T-helper 1 cell treated with Interleukin-12 subunit alpha and Interleukin-12 subunit beta and Interleukin-4 antibody, amounts not matched to agents 30 μg/mL and 1 μg/mL, for 36 hours (primary cell): ENCODE measurements around the gene TTC33.
"Not testable (repeated sequence)": the region's sequence is repeated elsewhere in the genome, so short reads cannot be mapped to it uniquely, and the experiment has no call there.

Experiments used
- H3K27ac Mint-ChIP-seq: one replicate; pipeline ENCODE4 v1.8.0; 2021; ENCODE audit warnings: mild to moderate bottlenecking, mixed read lengths
- H3K27me3 Mint-ChIP-seq: one replicate; pipeline ENCODE4 v1.8.0; 2021; ENCODE audit warnings: low read depth, mixed read lengths
- H3K36me3 Mint-ChIP-seq: one replicate; pipeline ENCODE4 v1.8.0; 2021; ENCODE audit warnings: low read depth, mixed read lengths
- H3K4me1 Mint-ChIP-seq: one replicate; pipeline ENCODE4 v1.8.0; 2021; ENCODE audit warnings: low read depth, mixed read lengths
- H3K4me3 Mint-ChIP-seq: one replicate; pipeline ENCODE4 v1.8.0; 2021; ENCODE audit warnings: mild to moderate bottlenecking, moderate library complexity, mixed read lengths
- H3K9me3 Mint-ChIP-seq: one replicate; pipeline ENCODE4 v1.8.0; 2021; ENCODE audit warnings: mixed read lengths

Gene TTC33

DNA sequence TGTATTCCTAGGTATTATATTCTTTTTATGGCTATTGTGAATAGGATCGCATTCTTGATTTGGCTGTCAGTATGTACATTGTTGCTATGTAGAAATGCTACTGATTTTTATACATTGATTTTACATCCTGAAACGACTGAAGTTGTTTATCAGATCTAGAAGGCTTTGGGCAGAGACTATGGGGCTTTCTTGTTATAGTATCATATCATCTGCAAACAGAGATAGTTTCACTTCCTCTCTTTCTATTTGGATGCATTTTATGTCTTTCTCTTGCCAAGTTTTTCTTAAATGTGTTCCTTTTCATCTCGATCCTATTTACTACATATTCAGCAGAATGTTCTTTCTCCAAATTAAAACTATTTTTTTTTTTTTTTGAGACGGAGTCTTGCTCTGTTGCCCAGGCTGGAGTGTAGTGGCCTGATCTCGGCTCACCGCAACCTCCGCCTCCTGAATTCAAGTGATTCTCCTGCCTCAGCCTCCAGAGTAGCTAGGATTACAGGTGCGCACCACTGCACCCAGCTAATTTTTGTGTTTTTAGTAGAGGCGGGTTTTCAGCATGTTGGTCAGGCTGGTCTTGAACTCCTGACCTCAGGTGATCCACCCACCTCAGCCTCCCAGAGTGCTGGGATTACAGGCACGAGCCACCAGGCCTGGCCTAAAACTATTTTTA, 163.9 kb downstream of the TTC33 start:
- H3K27me3 Mint-ChIP-seq, H3K36me3 Mint-ChIP-seq, H3K9me3 Mint-ChIP-seq: not testable (repeated sequence)
- H3K4me1 Mint-ChIP-seq = peaks cover 12% of the 10 kb centered on the region
- peak overlapping the region; percentile 38 for H3K4me3 Mint-ChIP-seq
- peak overlapping the region; percentile 65 for H3K27ac Mint-ChIP-seq

DNA sequence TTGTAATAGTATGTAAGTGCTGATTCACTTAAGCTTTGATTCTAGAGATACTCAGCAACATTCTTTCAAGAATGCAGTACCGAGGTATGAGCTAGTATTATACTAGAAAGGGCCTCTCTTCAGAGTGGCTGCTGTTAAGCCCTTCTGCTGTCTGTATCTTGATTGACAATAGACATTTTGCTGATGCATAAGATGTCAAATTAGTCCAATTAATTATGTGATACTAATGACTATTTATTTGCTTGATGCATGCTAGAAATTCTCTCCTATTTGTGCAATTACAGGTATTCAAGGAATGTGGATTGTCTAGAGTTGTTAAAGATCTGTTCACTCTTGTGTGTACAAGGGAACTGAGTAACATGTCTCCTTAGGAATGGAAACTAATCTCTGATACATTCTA, 168.4 kb downstream of the TTC33 start:
- H3K4me3 Mint-ChIP-seq = no peak overlapping the region
- no peaks in the 10 kb centered on the region for H3K27me3 Mint-ChIP-seq
- H3K4me1 Mint-ChIP-seq = peaks cover 10% of the 10 kb centered on the region
- no peak overlapping the region for H3K27ac Mint-ChIP-seq
- peaks cover 8% of the 10 kb centered on the region for H3K9me3 Mint-ChIP-seq
- H3K36me3 Mint-ChIP-seq = peaks cover 5% of the 10 kb centered on the region

DNA sequence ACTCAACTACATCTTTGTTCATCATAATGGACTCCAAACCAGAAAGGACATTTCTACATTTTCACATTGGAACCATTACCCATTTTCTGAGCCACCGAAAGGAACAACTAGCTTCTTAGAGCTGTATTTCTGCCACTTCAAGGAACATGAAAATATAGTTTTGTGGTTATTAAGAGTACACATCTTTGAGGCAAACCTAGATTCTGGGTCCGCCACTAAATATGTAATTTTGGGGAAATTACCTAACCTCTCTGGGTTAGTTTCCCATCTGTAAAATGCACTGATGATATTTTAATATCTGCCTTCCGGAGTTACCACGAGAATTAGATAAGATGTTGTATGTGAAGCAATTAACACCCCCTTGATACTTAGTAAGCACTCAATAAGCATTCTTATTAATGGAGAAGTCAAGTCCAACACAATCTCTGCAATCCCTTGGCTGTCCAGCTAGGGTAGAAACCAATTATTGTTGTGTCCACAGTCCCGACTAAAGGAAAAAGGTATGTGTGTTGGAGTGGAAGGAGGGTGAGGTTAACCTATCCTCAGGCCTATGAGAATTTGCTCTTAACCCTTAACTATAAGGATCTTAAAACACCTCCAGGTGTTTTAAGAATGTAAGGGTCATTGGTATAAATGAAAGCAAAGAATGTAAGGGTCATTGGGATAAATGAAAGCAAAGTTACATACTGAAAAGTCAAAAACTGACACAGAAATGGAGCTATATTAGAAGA, 170.1 kb downstream of the TTC33 start:
- Mint-ChIP-seq H3K9me3 (peaks cover 8% of the 10 kb centered on the region), H3K4me3 (no peak overlapping the region), H3K36me3 (peaks cover 4% of the 10 kb centered on the region), H3K27me3 (no peaks in the 10 kb centered on the region), H3K4me1 (peaks cover 3% of the 10 kb centered on the region), H3K27ac (no peak overlapping the region)

DNA sequence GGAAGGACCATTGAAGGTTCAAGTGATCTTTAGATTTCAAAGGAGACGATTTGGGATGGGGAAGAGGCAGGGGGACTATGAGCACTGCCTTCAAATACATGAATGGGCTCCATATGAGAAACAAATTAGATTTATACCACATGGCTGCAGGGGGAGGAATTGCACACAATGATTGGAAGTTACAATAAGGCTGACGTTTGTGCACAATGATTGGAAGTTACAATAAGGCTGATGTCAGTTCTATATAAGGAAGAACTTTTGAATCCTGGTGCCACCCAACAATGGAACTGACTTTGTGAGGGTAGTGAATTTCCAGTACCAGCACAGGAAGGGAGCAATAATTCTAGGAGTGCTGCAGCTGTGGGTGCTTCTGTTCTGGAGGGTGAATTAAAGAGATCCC, 171.7 kb downstream of the TTC33 start:
- Mint-ChIP-seq H3K9me3 (peaks cover 3% of the 10 kb centered on the region), H3K36me3 (peaks cover 2% of the 10 kb centered on the region), H3K27me3 (no peaks in the 10 kb centered on the region), H3K27ac (no peak overlapping the region), H3K4me3 (no peak overlapping the region), H3K4me1 (peaks cover 17% of the 10 kb centered on the region)

DNA sequence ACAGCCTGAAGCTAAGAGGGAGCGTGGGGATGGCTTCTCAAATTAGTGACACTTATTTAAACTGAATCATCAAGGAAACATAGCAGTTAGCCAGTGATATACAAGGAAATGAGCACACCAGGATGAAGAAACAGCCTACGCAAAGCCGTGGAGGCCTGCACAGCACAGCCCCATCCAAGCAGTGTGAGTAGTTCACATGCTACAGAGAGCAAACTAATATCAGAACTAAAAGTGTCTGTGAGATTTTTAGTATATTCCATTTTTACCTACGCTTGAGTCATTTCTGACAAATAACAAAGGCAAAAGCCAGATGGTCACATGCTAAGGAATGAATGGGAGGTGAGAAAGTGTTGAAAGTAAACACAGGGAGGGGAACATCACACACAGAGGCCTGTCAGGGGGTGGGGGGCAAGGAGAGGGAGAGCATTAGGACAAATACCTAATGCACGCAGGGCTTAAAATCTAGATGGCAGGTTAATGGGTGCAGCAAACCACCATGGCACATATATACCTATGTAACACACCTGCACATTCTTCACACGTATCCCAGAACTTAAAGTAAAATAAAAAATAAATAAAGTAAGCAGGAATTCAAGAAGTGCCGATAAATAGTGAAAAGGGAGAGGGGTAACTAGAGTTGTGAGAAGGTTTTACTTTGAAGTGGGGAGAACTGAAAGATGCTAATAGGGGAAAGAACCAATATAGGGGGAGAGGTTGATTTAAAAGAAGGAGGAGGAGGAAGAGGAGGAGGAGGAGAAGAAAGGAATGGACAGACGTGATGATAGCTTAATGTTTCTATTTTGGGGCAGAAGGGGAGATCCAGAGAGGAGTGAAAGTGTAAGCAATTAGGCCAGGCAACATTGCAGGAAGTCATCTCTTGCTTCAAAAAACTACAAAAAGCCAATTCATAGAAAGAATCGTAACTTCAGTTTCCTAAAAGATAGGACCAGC, 177.0 kb downstream of the TTC33 start:
- Mint-ChIP-seq H3K27ac (peak overlapping the region; percentile 79), H3K9me3 (no peaks in the 10 kb centered on the region), H3K36me3 (peaks cover under 1% of the 10 kb centered on the region), H3K27me3 (no peaks in the 10 kb centered on the region), H3K4me1 (peaks cover 32% of the 10 kb centered on the region), H3K4me3 (peak overlapping the region; percentile 61)

DNA sequence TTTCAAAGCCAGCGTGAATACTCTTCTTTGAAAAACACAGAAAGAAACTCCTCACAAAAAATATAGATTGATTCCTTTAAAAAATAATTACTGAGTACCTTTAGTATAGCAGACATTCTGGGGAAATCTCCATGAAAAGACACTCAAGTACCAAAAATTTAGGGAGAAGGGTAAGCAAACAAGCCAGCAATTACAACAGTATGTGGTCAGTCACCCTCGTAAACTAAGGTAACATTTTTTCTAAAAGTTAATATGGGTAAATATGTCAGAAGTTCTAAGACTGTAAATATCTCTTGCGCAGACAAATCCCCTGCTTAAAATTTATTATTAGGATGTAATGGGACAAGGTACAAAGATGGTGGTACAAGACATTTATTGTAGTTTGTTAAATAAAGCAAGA, 178.0 kb downstream of the TTC33 start:
- H3K27ac Mint-ChIP-seq = peak overlapping the region; percentile 28
- H3K27me3 Mint-ChIP-seq = no peaks in the 10 kb centered on the region
- no peak overlapping the region for H3K4me3 Mint-ChIP-seq
- no peaks in the 10 kb centered on the region for H3K9me3 Mint-ChIP-seq
- peaks cover 32% of the 10 kb centered on the region for H3K4me1 Mint-ChIP-seq
- no peaks in the 10 kb centered on the region for H3K36me3 Mint-ChIP-seq

DNA sequence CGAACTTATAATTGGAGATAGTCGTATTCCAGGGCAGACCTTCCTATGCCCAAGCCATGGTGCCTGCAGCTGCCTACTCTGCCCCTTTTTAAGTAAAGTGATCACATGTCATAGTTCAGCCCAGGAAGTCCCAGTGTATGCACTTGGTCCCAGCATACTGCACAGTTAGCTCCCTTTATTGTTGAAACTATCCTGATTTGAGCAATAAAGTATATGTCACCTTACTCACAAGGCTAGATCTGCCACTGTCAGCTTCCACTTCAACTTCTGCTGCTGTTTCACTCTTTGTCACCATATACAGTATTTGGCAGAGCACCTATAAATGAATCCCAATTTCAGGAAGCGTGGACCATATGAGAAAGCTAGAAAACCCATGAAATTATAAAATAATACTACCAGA, 179.8 kb downstream of the TTC33 start:
- Mint-ChIP-seq H3K9me3 (peaks cover 1% of the 10 kb centered on the region), H3K27ac (no peak overlapping the region), H3K4me1 (peaks cover 29% of the 10 kb centered on the region), H3K4me3 (no peak overlapping the region), H3K27me3 (no peaks in the 10 kb centered on the region), H3K36me3 (no peaks in the 10 kb centered on the region)

DNA sequence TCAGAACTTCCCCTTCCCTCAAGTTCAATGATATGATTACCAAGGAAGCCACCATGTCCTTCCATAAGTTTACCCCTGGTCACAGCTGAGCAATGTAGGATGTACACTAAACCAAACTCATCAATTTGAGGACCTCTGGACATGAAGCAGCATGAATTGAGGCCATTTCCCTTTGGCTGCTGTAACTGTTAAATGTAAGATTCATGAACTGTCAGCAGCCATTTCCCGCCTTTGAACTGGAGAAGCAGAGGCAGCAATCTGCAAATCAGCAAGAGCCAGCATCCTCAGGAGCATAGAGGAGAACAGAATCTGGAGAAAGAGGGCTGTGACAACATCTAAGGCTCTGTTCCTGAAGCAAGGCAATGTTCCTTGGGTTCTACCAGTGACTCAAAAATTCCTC, 180.3 kb downstream of the TTC33 start:
- H3K27me3 Mint-ChIP-seq = no peaks in the 10 kb centered on the region
- peaks cover 3% of the 10 kb centered on the region for H3K9me3 Mint-ChIP-seq
- H3K27ac Mint-ChIP-seq = no peak overlapping the region
- no peaks in the 10 kb centered on the region for H3K36me3 Mint-ChIP-seq
- peaks cover 30% of the 10 kb centered on the region for H3K4me1 Mint-ChIP-seq
- no peak overlapping the region for H3K4me3 Mint-ChIP-seq

DNA sequence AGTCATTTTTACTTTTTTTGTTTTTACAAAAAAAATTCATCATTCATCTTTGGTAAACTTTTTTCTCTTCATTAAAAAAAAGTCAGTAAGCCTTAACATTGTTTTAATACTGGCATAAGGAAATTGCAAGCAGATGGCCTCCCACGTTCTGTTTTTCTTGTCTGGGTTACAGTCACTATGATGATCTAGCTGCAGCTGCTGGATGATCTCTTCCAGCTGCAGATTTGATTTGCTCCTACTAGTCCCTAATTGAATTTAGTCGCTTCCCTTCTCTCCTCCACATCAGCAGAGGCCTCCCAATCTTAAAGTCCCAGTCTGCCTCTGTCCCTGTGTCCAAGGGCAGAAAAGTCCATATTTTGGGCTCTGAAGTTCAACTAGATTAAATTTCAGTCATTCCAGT, 182.8 kb downstream of the TTC33 start:
- Mint-ChIP-seq H3K4me1 (peaks cover 21% of the 10 kb centered on the region), H3K4me3 (no peak overlapping the region), H3K36me3 (no peaks in the 10 kb centered on the region), H3K27ac (no peak overlapping the region), H3K27me3 (no peaks in the 10 kb centered on the region), H3K9me3 (peaks cover 3% of the 10 kb centered on the region)

DNA sequence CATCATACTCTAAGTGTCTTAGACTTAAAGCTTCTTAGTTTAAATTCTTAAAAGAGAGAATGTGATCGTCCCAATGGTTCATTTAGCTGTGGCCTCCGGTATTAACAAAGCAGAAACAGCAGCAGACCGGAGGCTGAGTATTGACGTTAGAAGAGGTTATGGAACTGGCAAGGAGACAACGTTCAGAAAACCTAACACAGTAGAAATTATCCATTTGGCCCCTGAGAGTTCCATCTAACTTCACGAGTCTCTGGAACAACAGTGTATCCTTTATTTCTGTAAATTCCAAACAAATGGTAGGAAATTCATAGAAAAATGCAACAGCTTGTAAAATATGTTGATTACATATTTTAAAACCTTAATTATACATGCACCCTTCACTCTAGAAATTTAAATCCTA, 183.4 kb downstream of the TTC33 start:
- H3K9me3 Mint-ChIP-seq = peaks cover 3% of the 10 kb centered on the region
- H3K4me3 Mint-ChIP-seq = no peak overlapping the region
- no peaks in the 10 kb centered on the region for H3K36me3 Mint-ChIP-seq
- H3K4me1 Mint-ChIP-seq = peaks cover 19% of the 10 kb centered on the region
- H3K27me3 Mint-ChIP-seq = no peaks in the 10 kb centered on the region
- no peak overlapping the region for H3K27ac Mint-ChIP-seq

DNA sequence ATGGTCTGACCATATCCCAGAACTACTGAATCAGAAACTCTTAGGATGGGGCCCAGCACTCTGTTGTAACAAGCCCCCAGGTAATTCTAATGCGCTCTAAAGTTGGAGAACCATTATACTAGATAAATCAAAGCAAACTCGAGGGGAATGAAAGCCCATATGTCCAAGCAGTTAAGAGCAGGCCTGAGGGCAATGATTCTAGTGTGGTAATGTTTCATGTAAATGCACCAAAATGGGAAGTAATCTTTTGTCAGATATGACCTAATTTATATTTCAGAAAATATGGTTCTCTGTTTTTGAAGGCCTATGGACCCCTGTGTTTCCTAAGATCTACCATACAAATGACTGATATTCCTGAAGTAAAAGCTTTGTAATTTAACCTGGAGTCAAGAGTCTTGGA, 184.0 kb downstream of the TTC33 start:
- Mint-ChIP-seq H3K9me3 (peaks cover 3% of the 10 kb centered on the region), H3K27me3 (no peaks in the 10 kb centered on the region), H3K4me1 (peaks cover 19% of the 10 kb centered on the region), H3K36me3 (no peaks in the 10 kb centered on the region), H3K27ac (no peak overlapping the region), H3K4me3 (no peak overlapping the region)

DNA sequence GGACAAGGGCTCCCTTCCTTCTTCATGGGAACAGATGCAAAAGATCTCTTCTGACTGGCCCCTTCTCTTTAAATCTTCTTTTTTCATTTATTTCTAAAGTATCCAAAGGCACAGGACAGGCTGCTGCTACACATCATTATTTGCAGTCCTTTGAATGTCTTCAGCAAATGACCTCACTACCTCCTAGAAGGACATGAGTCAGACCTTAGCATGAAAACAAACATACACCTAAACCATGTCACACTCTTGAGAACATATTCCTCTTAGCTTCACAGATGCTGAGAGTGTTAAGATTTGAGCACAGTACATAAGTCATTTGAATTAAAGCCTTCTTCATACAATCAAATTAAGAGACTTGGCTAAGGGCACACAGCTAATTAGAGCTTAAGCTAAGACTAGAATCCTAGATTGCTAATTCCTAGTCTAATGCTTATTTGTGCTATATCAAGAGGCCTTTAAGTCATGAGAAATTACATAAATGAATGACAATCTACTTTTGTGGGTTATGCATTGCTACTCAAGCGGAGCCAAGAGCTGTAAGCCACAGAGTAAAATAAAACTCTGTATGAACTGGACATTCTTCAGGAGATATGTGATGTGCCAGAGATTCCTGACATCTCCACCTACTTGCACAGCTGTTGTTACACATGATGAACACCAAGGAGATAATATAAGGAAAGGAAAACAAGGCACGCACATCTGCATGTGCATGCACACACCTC, 185.2 kb downstream of the TTC33 start:
- H3K4me3 Mint-ChIP-seq = no peak overlapping the region
- H3K4me1 Mint-ChIP-seq = peaks cover 14% of the 10 kb centered on the region
- no peak overlapping the region for H3K27ac Mint-ChIP-seq
- H3K9me3 Mint-ChIP-seq = peaks cover 7% of the 10 kb centered on the region
- no peaks in the 10 kb centered on the region for H3K36me3 Mint-ChIP-seq
- H3K27me3 Mint-ChIP-seq = no peaks in the 10 kb centered on the region

DNA sequence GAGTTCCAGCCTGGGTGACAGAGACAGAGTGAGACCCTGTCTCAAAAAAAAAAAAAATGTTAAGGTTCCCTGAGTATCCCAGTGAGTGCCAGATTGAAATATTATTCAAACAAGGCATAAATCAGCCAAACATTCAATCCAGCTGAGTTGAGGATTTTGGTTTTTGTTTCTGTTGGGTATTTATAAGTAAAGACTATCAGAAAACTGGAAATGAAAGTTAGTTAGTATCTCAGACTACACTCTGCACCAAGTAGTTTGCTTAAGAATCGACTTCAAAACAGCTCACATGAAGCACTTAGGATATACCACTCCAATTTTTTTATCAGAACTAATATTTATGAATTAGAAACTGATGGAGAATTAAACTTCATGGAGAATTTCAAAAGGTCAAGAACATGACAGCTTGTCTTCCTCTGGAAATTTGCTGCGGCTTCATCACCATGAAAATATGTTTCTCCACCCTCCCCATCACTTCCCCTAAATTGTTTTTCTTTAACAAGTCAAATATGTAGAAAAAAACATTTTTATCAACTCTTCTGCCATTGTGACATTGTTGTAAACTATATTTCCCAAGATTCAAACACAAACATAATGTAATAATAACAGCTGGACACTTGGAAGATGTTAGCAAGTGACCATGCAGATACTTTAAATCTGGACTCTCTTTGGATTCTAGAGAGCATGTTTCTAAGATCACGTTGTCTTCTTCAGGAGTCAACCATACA, 186.1 kb downstream of the TTC33 start:
- Mint-ChIP-seq H3K36me3 (no peaks in the 10 kb centered on the region), H3K27me3 (no peaks in the 10 kb centered on the region), H3K4me3 (no peak overlapping the region), H3K27ac (no peak overlapping the region), H3K4me1 (peaks cover 15% of the 10 kb centered on the region), H3K9me3 (peaks cover 7% of the 10 kb centered on the region)

DNA sequence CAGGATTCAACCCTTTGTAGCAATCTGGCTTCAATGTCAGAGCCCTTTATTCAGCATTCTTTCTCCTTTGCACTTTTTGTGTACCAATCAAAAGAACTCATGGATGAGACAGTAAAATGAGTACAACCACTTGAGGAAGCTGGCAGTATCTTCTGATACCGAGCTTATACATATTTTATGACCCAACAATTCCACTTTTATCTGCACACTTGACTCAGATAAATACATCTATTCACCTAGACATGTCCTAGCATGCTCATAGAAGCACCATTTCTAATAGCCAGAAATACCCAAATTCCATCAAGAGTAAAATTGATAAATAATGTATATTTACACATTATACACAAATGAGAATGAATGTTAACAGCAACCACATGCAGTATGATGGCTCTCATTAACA, 187.2 kb downstream of the TTC33 start:
- no peak overlapping the region for H3K27ac Mint-ChIP-seq
- H3K4me1 Mint-ChIP-seq = peaks cover 19% of the 10 kb centered on the region
- H3K36me3 Mint-ChIP-seq = no peaks in the 10 kb centered on the region
- no peaks in the 10 kb centered on the region for H3K27me3 Mint-ChIP-seq
- peaks cover 8% of the 10 kb centered on the region for H3K9me3 Mint-ChIP-seq
- no peak overlapping the region for H3K4me3 Mint-ChIP-seq
